ENCODE results near the gene ANTXR2. TPM values are rescaled to one million over a fixed set of nuclear protein-coding genes. Genes with fewer than 3 reads are reported as not detected.

The ANTXR2 gene
- total and polyA plus RNA-seq, 2 of the 8 experiments (the other 6 are each of a cell fraction or from before 2014, with no cell fraction given): 1.1 to 7.5 TPM

DNA sequence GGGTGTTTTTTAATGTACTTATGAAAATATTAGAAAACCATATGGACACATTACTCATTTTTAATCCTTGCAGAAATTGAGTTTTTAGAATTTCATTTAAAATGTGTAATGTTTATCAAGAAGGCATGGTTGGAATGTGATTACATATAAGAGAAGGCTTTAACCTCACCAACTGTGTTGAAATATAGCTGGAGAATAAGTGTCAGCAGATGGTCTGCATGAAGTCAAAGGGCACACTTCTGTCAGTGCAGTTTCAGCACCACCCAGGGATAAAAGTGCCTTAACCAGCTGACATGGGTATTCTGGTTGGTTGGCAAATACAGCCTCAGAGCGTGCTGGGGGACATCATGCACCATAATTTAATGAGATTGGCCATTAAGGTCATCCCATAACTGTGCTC lies 21.2 kb upstream of the ANTXR2 start:
- Histone ChIP-seq H2BK15ac (ENCODE audit: low read length) (no peak overlapping the region), H3K4me2 (ENCODE audit: insufficient read depth in 1 of 2, low read depth in 2 of 2, low read length in 2 of 2) (no peak overlapping the region), H3K4ac (replicated peaks; ENCODE audit: insufficient read length, low read depth, low read length) (no peak overlapping the region), H3K4me3 (ENCODE audit: extremely low read depth in 1 of 4, insufficient read depth in 2 of 4, low read depth in 3 of 4, low read length in 4 of 4) (no peak overlapping the region), H2AFZ (ENCODE audit: low read length) (no peak overlapping the region), H3K18ac (ENCODE audit: extremely low read depth, low read length) (no peak overlapping the region), H3K4me1 (replicated peaks in 1 of 4; ENCODE audit: control insufficient read depth in 3 of 4, insufficient read depth in 4 of 4, low read length in 3 of 4) (no peaks in the 10 kb centered on the region), H3K79me1 (ENCODE audit: low read depth, low read length) (no peaks in the 10 kb centered on the region), H3K27ac (ENCODE audit: low read depth, low read length) (no peak overlapping the region), H3K56ac (replicated peaks; ENCODE audit: insufficient read length, low read depth, low read length) (no peak overlapping the region), H3K79me2 (ENCODE audit: control insufficient read depth in 1 of 2, insufficient read depth in 2 of 2, low read length in 2 of 2) (no peaks in the 10 kb centered on the region), H2BK120ac (replicated peaks; ENCODE audit: low read depth, low read length) (no peak overlapping the region), H3K9me3 (ENCODE audit: insufficient read depth in 2 of 2, low read depth in 1 of 2, low read length in 1 of 2) (no peaks in the 10 kb centered on the region), H3K23me2 (ENCODE audit: low read depth, low read length) (no peaks in the 10 kb centered on the region; the same call in 1 of the 2 replicates), H4K91ac (replicated peaks; ENCODE audit: insufficient read length, low read length) (no peak overlapping the region), H2BK12ac (ENCODE audit: low read depth, low read length) (no peak overlapping the region), H2AK5ac (ENCODE audit: low read depth, low read length) (no peak overlapping the region), H2BK20ac (ENCODE audit: low read length) (no peak overlapping the region), H4K8ac (ENCODE audit: extremely low read depth, insufficient read depth, low read length) (no peak overlapping the region), H4K20me1 (replicated peaks in 1 of 2; ENCODE audit: control insufficient read depth in 1 of 2, insufficient read depth in 2 of 2, low read length in 2 of 2) (no peaks in the 10 kb centered on the region), H2BK5ac (ENCODE audit: low read depth, low read length) (no peak overlapping the region), H3K36me3 (ENCODE audit: control insufficient read depth in 2 of 4, insufficient read depth in 4 of 4, low read length in 3 of 4) (no peaks in the 10 kb centered on the region), H3K27me3 (replicated peaks in 1 of 4; ENCODE audit: control insufficient read depth in 3 of 4, extremely low read depth in 1 of 4, insufficient read depth in 3 of 4, low read length in 3 of 4) (no peaks in the 10 kb centered on the region), H3K9ac (replicated peaks in 1 of 4; ENCODE audit: extremely low read depth in 1 of 4, low read depth in 3 of 4, low read length in 3 of 4) (no peak overlapping the region), H3K23ac (ENCODE audit: insufficient read length) (no peak overlapping the region), H3K14ac (ENCODE audit: insufficient read length) (no peak overlapping the region), H4K5ac (ENCODE audit: insufficient read length, low read depth, low read length) (no peak overlapping the region)
- TF ChIP-seq NRF1 (IDR thresholded peaks at IDR 0.05; ENCODE audit: low read depth, low read length): no peak
- no peak for TF ChIP-seq MAFK (IDR thresholded peaks at IDR 0.05; ENCODE audit: low read depth, low read length)
- no peak for TF ChIP-seq RXRA (IDR thresholded peaks at IDR 0.05; ENCODE audit: insufficient read depth, low read depth, low read length)
- TF ChIP-seq, protein P1, sequence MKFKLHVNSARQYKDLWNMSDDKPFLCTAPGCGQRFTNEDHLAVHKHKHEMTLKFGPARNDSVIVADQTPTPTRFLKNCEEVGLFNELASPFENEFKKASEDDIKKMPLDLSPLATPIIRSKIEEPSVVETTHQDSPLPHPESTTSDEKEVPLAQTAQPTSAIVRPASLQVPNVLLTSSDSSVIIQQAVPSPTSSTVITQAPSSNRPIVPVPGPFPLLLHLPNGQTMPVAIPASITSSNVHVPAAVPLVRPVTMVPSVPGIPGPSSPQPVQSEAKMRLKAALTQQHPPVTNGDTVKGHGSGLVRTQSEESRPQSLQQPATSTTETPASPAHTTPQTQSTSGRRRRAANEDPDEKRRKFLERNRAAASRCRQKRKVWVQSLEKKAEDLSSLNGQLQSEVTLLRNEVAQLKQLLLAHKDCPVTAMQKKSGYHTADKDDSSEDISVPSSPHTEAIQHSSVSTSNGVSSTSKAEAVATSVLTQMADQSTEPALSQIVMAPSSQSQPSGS (IDR thresholded peaks at IDR 0.05; ENCODE audit: low read length): no peak
- TF ChIP-seq TEAD4 (IDR thresholded peaks at IDR 0.05; ENCODE audit: low read depth, low read length): no peak
- no peak for TF ChIP-seq SUZ12 (IDR thresholded peaks at IDR 0.05; ENCODE audit: low read length)
- TF ChIP-seq CBX8 (IDR thresholded peaks at IDR 0.05; ENCODE audit: borderline replicate concordance, low read depth, low read length): no peak
- TF ChIP-seq NANOG (IDR thresholded peaks at IDR 0.05; ENCODE audit: insufficient read depth, low read depth, low read length, poor library complexity, severe bottlenecking): no peak
- TF ChIP-seq EGR1 (IDR thresholded peaks at IDR 0.05; ENCODE audit: borderline replicate concordance, low read depth, low read length): no peak
- no peak for TF ChIP-seq GTF2F1 (IDR thresholded peaks at IDR 0.05; ENCODE audit: borderline replicate concordance, low read depth, low read length)
- TF ChIP-seq BRCA1 (IDR thresholded peaks at IDR 0.05; ENCODE audit: low read depth, low read length): no peak
- no peak for FAIRE-seq
- WGBS, 2 experiments (ENCODE audit: extremely low coverage in 1 of 2, insufficient coverage in 1 of 2, insufficient read length in 1 of 2, insufficient replicate concordance in 2 of 2, low coverage in 1 of 2, low lambda C conversion rate in 2 of 2, missing lambda C conversion rate in 1 of 2): 96% methylated on average over 1 of the region's 1 CpG; no CpG with 5 or more reads in 1 of the 2 experiments
- POLR2A ChIA-PET (ENCODE audit: partially characterized antibody): no interaction called here
- no peak for DNase-seq (ENCODE audit: low read depth in 1 of 2, low spot score in 2 of 2)
- CTCF ChIA-PET (ENCODE audit: partially characterized antibody): no interaction called here

Measured in H1 (cell line).